ENCODE data around the gene PODN.
A peak's percentile ranks its signal among the peaks of the same experiment; 100 is the strongest.

PODN gene

GRCh38 chr1:53044926-53045325 is 17.1 kb upstream of the PODN start:
- DNase-seq (ENCODE audit: low spot score in 2 of 2) (no peak), ATAC-seq (no peak)
- Mint-ChIP-seq H3K4me1 (peaks cover 10% of the 10 kb centered on the region), H3K4me3 (no peak overlapping the region), H3K27ac (no peak overlapping the region), H3K9me3 (no peaks in the 10 kb centered on the region), H3K36me3 (peaks cover 33% of the 10 kb centered on the region)

GRCh38 chr1:53046930-53047329 is 15.1 kb upstream of the PODN start:
- ATAC-seq (no peak), DNase-seq (ENCODE audit: low spot score in 2 of 2) (no peak)
- Mint-ChIP-seq H3K36me3 (peaks cover 38% of the 10 kb centered on the region), H3K9me3 (no peaks in the 10 kb centered on the region), H3K4me1 (peaks cover 10% of the 10 kb centered on the region), H3K4me3 (no peak overlapping the region), H3K27ac (no peak overlapping the region)

GRCh38 chr1:53047737-53048736 is 14.0 kb upstream of the PODN start:
- no peaks in the 10 kb centered on the region for H3K9me3 Mint-ChIP-seq
- H3K36me3 Mint-ChIP-seq, result peaks cover 38% of the 10 kb centered on the region
- ATAC-seq (peak; percentile 86), DNase-seq (ENCODE audit: low spot score in 2 of 2) (no peak)
- peaks cover 10% of the 10 kb centered on the region for H3K4me1 Mint-ChIP-seq
- H3K4me3 Mint-ChIP-seq, result no peak overlapping the region
- peak overlapping the region; percentile 69 for H3K27ac Mint-ChIP-seq

DNA sequence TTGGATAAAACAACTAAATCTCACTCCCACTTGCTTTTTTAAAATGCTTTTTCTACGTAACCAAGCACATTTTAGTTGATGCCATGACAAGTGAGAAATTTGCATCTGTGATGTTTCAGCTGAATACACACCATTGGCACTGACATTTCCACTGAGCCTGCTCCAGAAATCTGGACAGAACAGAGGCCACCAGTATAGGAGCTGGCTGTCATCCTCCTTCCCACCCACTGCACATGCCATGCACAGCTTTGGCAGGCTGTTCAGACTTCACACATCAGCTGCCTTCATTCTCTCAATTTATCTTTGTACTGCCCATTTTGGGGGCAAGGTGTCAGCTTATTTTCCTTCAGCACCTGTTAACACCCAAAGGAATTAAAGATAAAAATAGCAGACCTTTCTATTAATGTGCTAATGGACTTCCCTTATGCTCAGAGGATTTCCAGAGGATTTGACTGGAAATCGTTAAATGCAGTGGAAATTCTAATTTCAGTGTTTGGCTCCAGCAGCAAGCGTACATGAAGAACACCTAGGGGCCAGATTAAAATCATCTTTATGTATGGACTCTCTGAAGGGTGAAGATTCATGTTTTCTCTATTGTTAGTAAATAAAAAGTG is 12.9 kb upstream of the PODN start:
- DNase-seq (ENCODE audit: low spot score in 2 of 2), result no peak
- H3K27ac Mint-ChIP-seq, result no peak overlapping the region
- H3K4me1 Mint-ChIP-seq, result peaks cover 10% of the 10 kb centered on the region
- no peak overlapping the region for H3K4me3 Mint-ChIP-seq
- no peak for ATAC-seq
- peaks cover 38% of the 10 kb centered on the region for H3K36me3 Mint-ChIP-seq
- no peaks in the 10 kb centered on the region for H3K9me3 Mint-ChIP-seq

DNA sequence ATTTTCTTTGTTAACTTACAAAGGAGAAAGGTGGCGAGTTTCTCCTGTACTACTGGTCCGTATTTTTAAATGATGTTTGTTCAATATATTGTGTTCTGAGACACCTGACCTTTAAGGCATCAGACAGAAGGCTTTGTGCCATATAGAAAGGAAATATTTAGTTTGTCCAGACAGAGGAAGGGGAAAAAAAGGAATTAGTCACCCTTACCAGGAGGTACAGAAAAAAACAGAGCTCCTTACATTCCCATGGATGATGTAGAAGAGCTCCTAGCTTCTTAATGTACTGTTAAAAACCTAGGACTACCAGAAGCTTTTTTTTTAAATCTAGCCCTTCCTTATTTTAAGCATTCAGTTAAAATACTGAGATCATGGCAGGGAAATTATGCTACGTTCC is 12.4 kb upstream of the PODN start:
- Mint-ChIP-seq H3K4me1 (peaks cover 10% of the 10 kb centered on the region), H3K9me3 (no peaks in the 10 kb centered on the region), H3K27ac (no peak overlapping the region), H3K36me3 (peaks cover 38% of the 10 kb centered on the region), H3K4me3 (no peak overlapping the region)
- ATAC-seq (no peak), DNase-seq (ENCODE audit: low spot score in 2 of 2) (no peak)

GRCh38 chr1:53050310-53050709 is 11.7 kb upstream of the PODN start:
- no peak overlapping the region for H3K4me3 Mint-ChIP-seq
- ATAC-seq, result no peak
- H3K36me3 Mint-ChIP-seq, result peaks cover 33% of the 10 kb centered on the region
- no peaks in the 10 kb centered on the region for H3K9me3 Mint-ChIP-seq
- H3K4me1 Mint-ChIP-seq, result peaks cover 10% of the 10 kb centered on the region
- no peak for DNase-seq (ENCODE audit: low spot score in 2 of 2)
- no peak overlapping the region for H3K27ac Mint-ChIP-seq

GRCh38 chr1:53051676-53052075 is 10.3 kb upstream of the PODN start:
- Mint-ChIP-seq H3K36me3 (peaks cover 32% of the 10 kb centered on the region), H3K4me3 (no peak overlapping the region), H3K27ac (no peak overlapping the region), H3K4me1 (peaks cover 10% of the 10 kb centered on the region), H3K9me3 (no peaks in the 10 kb centered on the region)
- DNase-seq (ENCODE audit: low spot score in 2 of 2) (no peak), ATAC-seq (no peak)

DNA sequence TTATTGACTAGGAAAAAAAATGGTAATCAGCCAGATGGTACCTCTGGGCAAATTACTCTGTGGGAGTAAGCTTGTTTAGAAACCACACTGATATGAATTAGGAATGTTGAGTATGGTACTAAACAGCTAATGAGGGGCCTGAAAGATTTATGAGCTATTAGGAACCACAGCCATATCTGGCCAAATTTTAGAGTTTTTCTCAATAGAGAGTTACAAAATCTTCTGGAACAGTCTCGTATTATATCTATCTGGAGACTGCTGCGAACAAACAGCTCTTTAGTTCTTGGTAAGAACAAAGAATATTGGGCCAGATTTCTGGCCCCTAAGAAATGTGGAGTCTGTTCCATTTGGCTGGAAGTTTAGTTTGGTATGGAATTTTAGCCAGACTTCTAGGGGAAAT is 4.9 kb upstream of the PODN start:
- Mint-ChIP-seq H3K27ac (no peak overlapping the region), H3K4me1 (no peaks in the 10 kb centered on the region), H3K9me3 (no peaks in the 10 kb centered on the region), H3K4me3 (no peak overlapping the region), H3K36me3 (no peaks in the 10 kb centered on the region)
- ATAC-seq (no peak), DNase-seq (ENCODE audit: low spot score in 2 of 2) (no peak)

DNA sequence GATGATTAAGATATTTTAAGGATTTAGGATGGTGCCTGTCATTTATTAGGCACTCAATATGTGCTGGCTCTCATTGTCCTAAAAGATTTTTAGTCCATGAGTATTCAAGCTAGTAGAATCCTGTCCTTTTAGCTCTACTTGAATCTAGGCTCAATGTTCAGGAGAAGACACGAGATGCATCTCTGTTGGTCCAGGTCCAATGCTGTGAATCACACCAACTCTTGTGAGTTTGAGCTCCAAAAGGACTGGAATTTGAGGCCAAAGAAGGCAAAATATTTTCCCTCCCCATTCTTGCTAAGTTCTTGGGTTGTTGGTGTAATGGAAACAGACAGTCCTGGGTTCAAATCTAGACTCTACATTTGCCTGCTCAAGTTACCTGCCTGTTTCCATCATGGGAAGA is 1.4 kb upstream of the PODN start:
- DNase-seq (ENCODE audit: low spot score in 2 of 2), result no peak
- Mint-ChIP-seq H3K36me3 (no peaks in the 10 kb centered on the region), H3K4me1 (peaks cover 11% of the 10 kb centered on the region), H3K4me3 (no peak overlapping the region), H3K9me3 (no peaks in the 10 kb centered on the region), H3K27ac (no peak overlapping the region)
- no peak for ATAC-seq

DNA sequence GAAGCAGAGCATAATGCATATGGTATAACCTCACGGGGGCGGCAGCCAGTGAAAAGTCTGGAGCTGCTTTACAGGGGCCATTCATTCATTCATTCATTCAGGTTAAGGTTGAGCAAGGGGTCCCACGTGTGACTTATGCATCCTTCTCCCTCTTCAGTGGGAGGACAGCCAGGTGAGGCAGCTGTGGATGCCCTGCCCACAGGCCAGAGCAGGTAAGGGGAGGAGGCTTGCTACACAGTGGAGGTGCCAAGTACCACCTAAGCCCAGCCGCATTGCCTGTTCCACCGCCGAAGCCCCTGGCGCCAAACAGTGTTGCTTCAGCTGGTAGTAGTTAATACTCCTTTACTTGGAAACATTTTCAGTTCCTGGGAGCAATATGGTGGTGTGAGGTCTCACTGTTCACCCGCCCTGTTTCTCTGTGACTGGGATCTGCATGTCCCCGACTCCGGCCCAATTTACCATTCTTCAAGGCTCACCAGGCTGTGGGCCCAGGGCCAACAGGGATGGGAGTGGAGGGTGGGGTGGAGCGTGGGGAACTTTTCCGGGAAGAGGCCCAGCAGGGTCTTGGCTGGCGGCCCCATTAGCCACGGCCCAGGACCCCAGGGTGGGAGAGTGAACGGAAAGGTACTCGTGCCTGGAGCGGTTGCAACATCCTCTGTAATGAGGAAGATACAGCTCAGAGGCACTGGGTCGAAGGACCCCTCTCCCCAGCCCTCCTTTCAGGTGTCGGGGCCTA is 722 bp upstream of the PODN start:
- peak overlapping the region; percentile 55 for H3K4me3 Mint-ChIP-seq
- ATAC-seq (no peak), DNase-seq (ENCODE audit: low spot score in 2 of 2) (no peak)
- no peaks in the 10 kb centered on the region for H3K36me3 Mint-ChIP-seq
- no peak overlapping the region for H3K27ac Mint-ChIP-seq
- H3K4me1 Mint-ChIP-seq, result peaks cover 11% of the 10 kb centered on the region
- no peaks in the 10 kb centered on the region for H3K9me3 Mint-ChIP-seq

DNA sequence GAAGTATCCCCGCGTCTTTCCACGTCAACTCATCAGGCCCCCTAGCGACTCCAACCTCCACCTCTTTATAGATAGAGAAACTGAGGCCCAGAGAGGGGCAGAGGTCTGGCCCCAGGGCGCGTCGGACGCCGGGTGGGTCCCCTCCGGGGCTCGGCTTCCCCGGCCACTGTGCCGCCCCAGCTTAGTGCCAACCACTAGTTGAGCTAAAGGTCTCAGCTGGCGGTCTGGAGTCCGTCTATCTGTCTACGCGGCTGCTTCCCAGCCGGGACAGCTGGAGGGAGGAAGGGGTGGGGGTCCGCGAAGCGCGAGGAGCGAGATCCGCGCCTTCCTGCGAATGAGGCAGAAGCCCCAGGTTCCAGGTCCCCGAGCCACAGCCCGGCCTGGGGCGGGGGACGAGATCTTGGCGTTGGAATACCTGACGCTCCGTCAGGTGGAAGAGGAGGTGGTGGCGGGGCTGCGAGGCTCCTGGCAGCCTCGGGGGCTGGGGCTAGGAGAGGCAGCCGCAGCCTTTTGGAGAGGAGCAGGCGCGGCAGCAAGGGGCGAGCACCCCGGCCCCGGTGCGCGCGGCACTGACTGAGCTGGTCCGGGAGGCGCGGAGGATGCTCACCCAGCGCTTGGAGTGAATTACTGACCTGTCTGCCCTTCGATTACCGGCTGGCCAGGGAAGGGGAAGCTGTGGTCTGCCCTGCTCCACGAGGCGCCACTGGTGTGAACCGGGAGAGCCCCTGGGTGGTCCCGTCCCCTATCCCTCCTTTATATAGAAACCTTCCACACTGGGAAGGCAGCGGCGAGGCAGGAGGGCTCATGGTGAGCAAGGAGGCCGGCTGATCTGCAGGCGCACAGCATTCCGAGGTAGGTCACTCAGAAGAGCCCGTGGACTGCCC is 937 bp downstream of the PODN start:
- H3K36me3 Mint-ChIP-seq, result no peaks in the 10 kb centered on the region
- H3K9me3 Mint-ChIP-seq, result no peaks in the 10 kb centered on the region
- no peak for ATAC-seq
- H3K27ac Mint-ChIP-seq, result no peak overlapping the region
- peak overlapping the region; percentile 55 for H3K4me3 Mint-ChIP-seq
- peak in 1 of 2 donors; percentile 52 for DNase-seq (ENCODE audit: low spot score in 2 of 2)
- peaks cover 11% of the 10 kb centered on the region for H3K4me1 Mint-ChIP-seq

DNA sequence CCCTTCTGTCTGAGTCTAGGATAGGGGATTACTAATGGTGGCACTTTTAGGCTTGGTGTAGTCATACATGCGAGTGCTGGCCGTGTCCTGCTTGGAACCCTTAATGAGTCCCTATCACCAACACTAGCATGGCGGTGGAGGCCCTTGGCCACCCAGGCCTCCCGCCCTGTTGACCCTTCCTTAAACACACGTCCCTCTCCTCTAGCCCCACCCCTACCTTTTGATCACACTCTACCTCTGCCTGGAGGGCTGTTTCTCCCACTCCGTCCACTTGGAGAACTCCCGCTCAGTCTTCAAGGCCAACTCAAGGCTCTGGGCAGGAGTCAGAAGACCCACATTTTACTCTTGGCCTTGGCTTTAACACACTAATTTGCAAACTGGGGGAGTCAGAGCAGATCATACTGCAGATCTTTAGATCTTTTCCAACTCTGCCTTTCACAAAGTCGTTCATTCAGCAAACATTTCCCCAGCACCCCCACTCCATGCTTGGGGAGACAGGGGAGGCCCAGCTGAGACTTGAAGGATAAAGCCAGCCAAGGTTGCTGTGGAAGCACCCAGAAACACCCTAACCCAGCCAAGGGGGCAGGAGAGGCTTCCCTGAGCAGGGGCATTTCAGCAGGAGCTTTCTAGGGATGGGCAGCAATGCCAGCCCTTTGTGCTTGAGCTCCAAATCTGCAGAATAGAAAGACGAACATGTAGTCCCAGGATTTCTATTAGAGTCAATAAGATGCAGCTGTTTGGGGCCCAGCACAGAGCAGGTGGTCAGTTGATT is 1.9 kb downstream of the PODN start:
- Mint-ChIP-seq H3K27ac (no peak overlapping the region), H3K4me3 (peak overlapping the region; percentile 55), H3K4me1 (peaks cover 11% of the 10 kb centered on the region), H3K9me3 (no peaks in the 10 kb centered on the region), H3K36me3 (no peaks in the 10 kb centered on the region)
- ATAC-seq, result no peak
- peak in 1 of 2 donors; percentile 44 for DNase-seq (ENCODE audit: low spot score in 2 of 2)

DNA sequence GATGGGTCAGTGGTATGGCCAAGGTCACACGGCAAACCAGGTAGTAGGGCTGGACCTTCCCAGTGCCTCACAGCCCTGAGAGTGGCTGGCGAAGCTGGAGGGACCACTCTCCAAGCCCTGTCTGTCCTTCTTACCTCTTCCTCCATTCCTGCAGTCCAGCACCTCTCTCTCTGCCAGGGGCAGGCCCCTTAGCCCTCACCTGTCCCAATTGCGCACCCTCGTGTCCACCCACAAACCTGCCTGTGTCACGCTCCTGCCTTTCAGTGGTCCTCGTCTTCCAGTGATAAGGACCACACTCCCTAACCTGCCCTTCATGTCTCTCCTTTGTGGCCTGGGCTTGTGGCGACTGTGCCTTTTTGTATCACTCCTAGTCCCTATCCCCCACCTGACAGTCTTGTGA is 3.4 kb downstream of the PODN start:
- Mint-ChIP-seq H3K4me1 (peaks cover 11% of the 10 kb centered on the region), H3K4me3 (no peak overlapping the region), H3K27ac (no peak overlapping the region), H3K36me3 (no peaks in the 10 kb centered on the region), H3K9me3 (no peaks in the 10 kb centered on the region)
- DNase-seq (ENCODE audit: low spot score in 2 of 2), result no peak
- no peak for ATAC-seq

- DNase-seq (ENCODE audit: low spot score in 2 of 2), result no peak
- H3K4me1 Mint-ChIP-seq, result peaks cover 11% of the 10 kb centered on the region
- ATAC-seq, result no peak
- no peaks in the 10 kb centered on the region for H3K9me3 Mint-ChIP-seq
- no peaks in the 10 kb centered on the region for H3K36me3 Mint-ChIP-seq
- no peak overlapping the region for H3K27ac Mint-ChIP-seq
- no peak overlapping the region for H3K4me3 Mint-ChIP-seq
These were observed 4.5 kb downstream of the PODN start for GRCh38 chr1:53066488-53066887.
